AG09309 (cell line): Measurements from ENCODE around the gene RASGRP2.
A peak's percentile ranks its signal among the peaks of the same experiment; 100 is the strongest.

Experiments
- DNase-seq: peaks from one replicate; pipeline ENCODE4 v3.0.0-alpha.2; 2010; ENCODE audit warnings: low read depth
- H3K4me3 ChIP-seq: 2 replicates; pipeline ENCODE4 v1.5.1; 2011; ENCODE audit warnings: mild to moderate bottlenecking, low read depth, low read length, moderate library complexity; ENCODE audit not compliant: control insufficient read depth
- CTCF ChIP-seq: IDR thresholded peaks from 2 replicates; pipeline ENCODE4 v1.5.1; 2011; ENCODE audit warnings: mild to moderate bottlenecking, low read depth, low read length, inconsistent platforms; ENCODE audit not compliant: insufficient read depth, control insufficient read depth; ENCODE audit errors: missing control alignments

The RASGRP2 gene

GRCh38 chr11:64771861-64772260 is 27.9 kb upstream of the RASGRP2 start:
- no peak for DNase-seq
- H3K4me3 ChIP-seq = no peak overlapping the region
- TF ChIP-seq CTCF = no peak

- no peak overlapping the region for H3K4me3 ChIP-seq
- no peak for TF ChIP-seq CTCF
- DNase-seq = no peak
Measured at GRCh38 chr11:64770120-64770519, 26.2 kb upstream of the RASGRP2 start.

GRCh38 chr11:64769283-64769682 is 25.3 kb upstream of the RASGRP2 start:
- H3K4me3 ChIP-seq = no peak overlapping the region
- DNase-seq = no peak
- TF ChIP-seq CTCF = no peak

GRCh38 chr11:64768300-64768694 is 24.4 kb upstream of the RASGRP2 start:
- no peak for DNase-seq
- no peak overlapping the region for H3K4me3 ChIP-seq
- no peak for TF ChIP-seq CTCF

- no peak for DNase-seq
- TF ChIP-seq CTCF = peak; percentile 75
- no peak overlapping the region for H3K4me3 ChIP-seq
Measured at GRCh38 chr11:64767344-64768299, 23.7 kb upstream of the RASGRP2 start.

- no peak for DNase-seq
- TF ChIP-seq CTCF = no peak
- H3K4me3 ChIP-seq = no peak overlapping the region
Measured at GRCh38 chr11:64766881-64767280, 22.9 kb upstream of the RASGRP2 start.
